H1 (cell line): ENCODE measurements around the gene CACNA2D1. TPM values are rescaled to one million over a fixed set of nuclear protein-coding genes. Genes with fewer than 3 reads are reported as not detected.

ENCODE experiments used
- CTCF ChIA-PET: fragments of 300-600 bp; sonication (Branson Sonifier 250); formaldehyde crosslinking; loops from one replicate; lab custom pipeline; 2021; ENCODE audit not compliant: partially characterized antibody; lab: Charles Lee
- POLR2A ChIA-PET: fragments of 300-600 bp; sonication (Branson Sonifier 250); formaldehyde crosslinking; loops from one replicate; lab custom pipeline; 2021; ENCODE audit warnings: inconsistent platforms; ENCODE audit not compliant: partially characterized antibody; lab: Charles Lee
- DNase-seq, 2 experiments: peaks; one replicate each; pipeline versions ENCODE4 v3.0.0 to v3.0.0-alpha.2; 2010 to 2022; ENCODE audit warnings: low spot score in 2 of 2, low read depth in 1 of 2, mixed read lengths in 1 of 2
- FAIRE-seq: peaks from 2 replicates; lab custom pipeline; 2011; peaks lifted over from hg19 to GRCh38; lab: Jason Lieb, UNC
- H2AFZ ChIP-seq: 2 replicates; pipeline ENCODE4 v1.8.1; 2012; ENCODE audit warnings: low read length, inconsistent platforms
- H2AK5ac ChIP-seq: 2 replicates; pipeline ENCODE4 v1.6.1; 2013; ENCODE audit warnings: low read depth, low read length
- H2BK120ac ChIP-seq: replicated peaks from 2 replicates; pipeline ENCODE3; 2013; ENCODE audit warnings: low read depth, low read length, inconsistent platforms
- H2BK12ac ChIP-seq: 2 replicates; pipeline ENCODE4 v1.6.1; 2013; ENCODE audit warnings: low read depth, low read length
- H2BK15ac ChIP-seq: 2 replicates; pipeline ENCODE4 v1.6.1; 2013; ENCODE audit warnings: low read length
- H2BK20ac ChIP-seq: 2 replicates; pipeline ENCODE4 v1.6.1; 2013; ENCODE audit warnings: low read length
- H2BK5ac ChIP-seq: 2 replicates; pipeline ENCODE4 v1.6.1; 2013; ENCODE audit warnings: low read depth, low read length
- H3K14ac ChIP-seq: 2 replicates; pipeline ENCODE4 v1.6.1; 2013; ENCODE audit warnings: inconsistent platforms; ENCODE audit not compliant: insufficient read length
- H3K18ac ChIP-seq: 2 replicates; pipeline ENCODE4 v1.6.1; 2013; ENCODE audit warnings: low read length; ENCODE audit errors: extremely low read depth
- H3K23ac ChIP-seq: 2 replicates; pipeline ENCODE4 v1.6.1; 2013; ENCODE audit warnings: inconsistent platforms; ENCODE audit not compliant: insufficient read length
- H3K23me2 ChIP-seq: 2 replicates; pipeline ENCODE4 v1.6.1; 2013; ENCODE audit warnings: low read depth, low read length
- H3K27ac ChIP-seq: 2 replicates; pipeline ENCODE4 v1.6.1; 2011; ENCODE audit warnings: low read depth, low read length, inconsistent platforms
- H3K27me3 ChIP-seq, 4 experiments: replicated peaks in 1 of 4; 1 replicate in 1 of 4; 2 replicates in 3 of 4; pipeline versions ENCODE4 v1.6.1 to v1.8.1; 2011 to 2013; ENCODE audit warnings: low read length in 3 of 4, mild to moderate bottlenecking in 3 of 4, inconsistent platforms in 2 of 4, mixed read lengths in 2 of 4, moderate library complexity in 1 of 4; ENCODE audit not compliant: control insufficient read depth in 3 of 4, insufficient read depth in 3 of 4; ENCODE audit errors: extremely low read depth in 1 of 4
- H3K36me3 ChIP-seq, 4 experiments: 2 replicates each; pipeline versions ENCODE4 v1.6.1 to v1.8.1; 2011 to 2013; ENCODE audit warnings: mild to moderate bottlenecking in 4 of 4, low read length in 3 of 4, moderate library complexity in 2 of 4, control low read depth in 1 of 4, inconsistent platforms in 1 of 4; ENCODE audit not compliant: insufficient read depth in 4 of 4, control insufficient read depth in 2 of 4
- H3K4ac ChIP-seq: replicated peaks from 2 replicates; pipeline ENCODE3; 2013; ENCODE audit warnings: low read length, low read depth, mixed read lengths, inconsistent platforms; ENCODE audit not compliant: insufficient read length
- H3K4me1 ChIP-seq, 4 experiments: replicated peaks in 1 of 4; 1 replicate in 1 of 4; 2 replicates in 3 of 4; pipeline versions ENCODE4 v1.6.1 to v1.8.1; 2011 to 2013; ENCODE audit warnings: low read length in 3 of 4, inconsistent platforms in 2 of 4, mixed read lengths in 1 of 4; ENCODE audit not compliant: insufficient read depth in 4 of 4, control insufficient read depth in 3 of 4
- H3K4me2 ChIP-seq, 2 experiments: 2 replicates each; pipeline versions ENCODE4 v1.6.1 to v1.8.1; 2011 to 2013; ENCODE audit warnings: low read depth in 2 of 2, low read length in 2 of 2, control low read depth in 1 of 2, inconsistent platforms in 1 of 2, mild to moderate bottlenecking in 1 of 2; ENCODE audit not compliant: insufficient read depth in 1 of 2
- H3K4me3 ChIP-seq, 4 experiments: fragments of 200-600, 300-600 bp in 1 of 4; sonication (generic), shearing (Covaris generic), sonication (Bioruptor Twin) in 1 of 4; 2 replicates each; pipeline versions ENCODE4 v1.5.1 to v1.8.1; 2011 to 2016; ENCODE audit warnings: low read length in 4 of 4, low read depth in 3 of 4, control low read depth in 2 of 4, inconsistent platforms in 2 of 4, mild to moderate bottlenecking in 2 of 4, mixed read lengths in 1 of 4, moderate library complexity in 1 of 4; ENCODE audit not compliant: insufficient read depth in 2 of 4; ENCODE audit errors: extremely low read depth in 1 of 4
- H3K56ac ChIP-seq: replicated peaks from 2 replicates; pipeline ENCODE3; 2013; ENCODE audit warnings: low read depth, mild to moderate bottlenecking, mixed read lengths, low read length, inconsistent platforms; ENCODE audit not compliant: insufficient read length
- H3K79me1 ChIP-seq: 2 replicates; pipeline ENCODE4 v1.6.1; 2013; ENCODE audit warnings: low read depth, low read length, control low read depth
- H3K79me2 ChIP-seq, 2 experiments: 2 replicates each; pipeline versions ENCODE4 v1.6.1 to v1.8.1; 2012 to 2013; ENCODE audit warnings: low read length in 2 of 2, mild to moderate bottlenecking in 2 of 2, inconsistent platforms in 1 of 2; ENCODE audit not compliant: insufficient read depth in 2 of 2, control insufficient read depth in 1 of 2
- H3K9ac ChIP-seq, 4 experiments: replicated peaks in 1 of 4; 1 replicate in 1 of 4; 2 replicates in 3 of 4; pipeline versions ENCODE4 v1.6.1 to v1.8.1; 2011 to 2013; ENCODE audit warnings: low read depth in 3 of 4, low read length in 3 of 4, control low read depth in 2 of 4, mild to moderate bottlenecking in 2 of 4, moderate library complexity in 2 of 4, inconsistent platforms in 1 of 4; ENCODE audit errors: extremely low read depth in 1 of 4
- H3K9me3 ChIP-seq, 2 experiments: 2 replicates each; pipeline versions ENCODE4 v1.6.1 to v1.8.1; 2012 to 2013; ENCODE audit warnings: mild to moderate bottlenecking in 2 of 2, moderate library complexity in 2 of 2, control low read depth in 1 of 2, inconsistent platforms in 1 of 2, low read depth in 1 of 2, low read length in 1 of 2, mixed read lengths in 1 of 2; ENCODE audit not compliant: insufficient read depth in 2 of 2
- H4K20me1 ChIP-seq, 2 experiments: replicated peaks in 1 of 2; 2 replicates each; pipeline versions ENCODE3 to v1.8.1; 2011 to 2013; ENCODE audit warnings: inconsistent platforms in 2 of 2, low read length in 2 of 2, mild to moderate bottlenecking in 1 of 2; ENCODE audit not compliant: insufficient read depth in 2 of 2, control insufficient read depth in 1 of 2
- H4K5ac ChIP-seq: 2 replicates; pipeline ENCODE4 v1.6.1; 2013; ENCODE audit warnings: low read length, low read depth, mixed read lengths, inconsistent platforms; ENCODE audit not compliant: insufficient read length
- H4K8ac ChIP-seq: 2 replicates; pipeline ENCODE4 v1.8.0; 2013; ENCODE audit warnings: mild to moderate bottlenecking, moderate library complexity, low read length, inconsistent platforms; ENCODE audit not compliant: insufficient read depth; ENCODE audit errors: extremely low read depth
- H4K91ac ChIP-seq: replicated peaks from 2 replicates; pipeline ENCODE3; 2013; ENCODE audit warnings: low read length, mixed read lengths, inconsistent platforms; ENCODE audit not compliant: insufficient read length
- GABPA ChIP-seq: IDR thresholded peaks from 2 replicates; pipeline ENCODE4 v1.6.1; 2011; ENCODE audit warnings: mild to moderate bottlenecking, low read length, moderate library complexity, borderline replicate concordance; ENCODE audit not compliant: insufficient read depth
- SAP30 ChIP-seq: fragments of 300-600 bp; sonication (generic); IDR thresholded peaks from 2 replicates; pipeline ENCODE4 v1.7.1; 2012; ENCODE audit warnings: low read length, moderate library complexity, mild to moderate bottlenecking, inconsistent platforms; ENCODE audit not compliant: insufficient read depth, insufficient replicate concordance
- SIRT6 ChIP-seq: IDR thresholded peaks from one replicate; pipeline ENCODE4 v1.7.1; 2012; ENCODE audit warnings: low read length, inconsistent platforms
- SIX5 ChIP-seq: IDR thresholded peaks from 2 replicates; pipeline ENCODE4 v1.6.1; 2011; ENCODE audit warnings: mild to moderate bottlenecking, low read depth, low read length
- SP1 ChIP-seq: IDR thresholded peaks from 2 replicates; pipeline ENCODE4 v1.6.1; 2011; ENCODE audit warnings: low read depth, low read length
- SP2 ChIP-seq: IDR thresholded peaks from 2 replicates; pipeline ENCODE4 v1.6.1; 2012; ENCODE audit warnings: mild to moderate bottlenecking, low read length, inconsistent platforms
- WGBS, 2 experiments: shearing (Covaris generic) in 1 of 2; methylation state at CpG; one replicate each; pipeline versions ENCODE4 v1.1.6 to v1.1.7; 2013 to 2015; ENCODE audit warnings: low lambda C conversion rate in 2 of 2, mixed read lengths in 2 of 2, inconsistent platforms in 1 of 2, low coverage in 1 of 2, missing lambda C conversion rate in 1 of 2; ENCODE audit not compliant: insufficient replicate concordance in 2 of 2, insufficient coverage in 1 of 2, insufficient read length in 1 of 2; ENCODE audit errors: extremely low coverage in 1 of 2, missing lambda C conversion rate in 1 of 2; 5-methylcytosine and 5-hydroxymethylcytosine counted together
- polyA plus RNA-seq, 7 experiments: library from polyadenylated mRNA; depleted of rRNA in 3 of 7; stranded (reverse) in 5 of 7; unstranded in 2 of 7; fragments of >200 nt in 5 of 7; fragments of 200-250 nt in 2 of 7; gene quantifications; 1 replicate in 5 of 7; 2 replicates in 1 of 7; 4 replicates in 1 of 7; pipeline versions ENCODE4 v1.2.1 to v1.2.3, GENCODE V29; 2011 to 2013; ENCODE audit warnings: missing spikeins in 2 of 7, mixed read lengths in 2 of 7
- total RNA-seq: library from RNA; stranded (reverse); fragmentation: NEBNext Ultra II Directional; extraction: Animal tissue kit (Norgen Biotek cat#: 25700); gene quantifications from 2 replicates; pipeline ENCODE4 v1.2.1, GENCODE V29; 2021

The CACNA2D1 gene
- total and polyA plus RNA-seq, 2 of the 8 experiments (the other 6 are each of a cell fraction or from before 2014, with no cell fraction given): 4.3 to 27.3 TPM

GRCh38 chr7:82085116-82085515 is 358.5 kb downstream of the CACNA2D1 start:
- no peaks in the 10 kb centered on the region for H3K4me1 ChIP-seq
- ChIA-PET CTCF (interaction anchor here (0.8 kb wide), 1 partner anchor 1278 kb away, joined by 4 read pairs; no protein-coding TSS in a partner anchor), POLR2A (no interaction called here)
- H3K79me2 ChIP-seq: no peaks in the 10 kb centered on the region
- FAIRE-seq (no peak), DNase-seq (no peak)
- H3K36me3 ChIP-seq: peaks cover 0 to 5% (median 0%) of the 10 kb centered on the region in 4 experiments; a peak in 1 of 8 replicates
- H3K18ac ChIP-seq: no peak overlapping the region
- H3K9me3 ChIP-seq: no peaks in the 10 kb centered on the region
- no peak overlapping the region for H2BK20ac ChIP-seq
- H2BK12ac ChIP-seq: no peak overlapping the region
- H2AK5ac ChIP-seq: no peak overlapping the region
- H3K23ac ChIP-seq: no peak overlapping the region
- H3K27ac ChIP-seq: no peak overlapping the region
- 88% methylated on average over 4 of the region's 4 CpGs; no CpG with 5 or more reads in 1 of the 2 experiments for WGBS, 2 experiments
- no peak overlapping the region for H3K4me3 ChIP-seq
- H3K9ac ChIP-seq: no peak overlapping the region
- no peak overlapping the region for H3K4me2 ChIP-seq
- H3K14ac ChIP-seq: no peak overlapping the region
- no peak overlapping the region for H4K5ac ChIP-seq
- H2BK15ac ChIP-seq: no peak overlapping the region
- H2BK5ac ChIP-seq: no peak overlapping the region
- no peak overlapping the region for H4K8ac ChIP-seq
- no peak overlapping the region for H3K56ac ChIP-seq
- H3K79me1 ChIP-seq: no peaks in the 10 kb centered on the region
- H3K4ac ChIP-seq: no peak overlapping the region
- H2BK120ac ChIP-seq: no peak overlapping the region
- no peak overlapping the region for H2AFZ ChIP-seq
- no peaks in the 10 kb centered on the region for H3K23me2 ChIP-seq
- H4K91ac ChIP-seq: no peak overlapping the region
- no peaks in the 10 kb centered on the region for H4K20me1 ChIP-seq
- H3K27me3 ChIP-seq: no peaks in the 10 kb centered on the region
- TF ChIP-seq SP1: no peak
- no peak for TF ChIP-seq SIX5
- TF ChIP-seq SIRT6: no peak
- TF ChIP-seq GABPA: no peak
- TF ChIP-seq SAP30: no peak
- TF ChIP-seq SP2: no peak
